GM13977 (cell line): Measurements from ENCODE around the gene DDX31.

Source experiments
- DNase-seq: peaks from one replicate; pipeline ENCODE4 v3.0.0; 2012; ENCODE audit warnings: low spot score
- CTCF ChIP-seq: IDR thresholded peaks from 2 replicates; pipeline ENCODE4 v1.5.1; 2012; ENCODE audit warnings: mild to moderate bottlenecking, control low read depth; ENCODE audit not compliant: insufficient read depth; ENCODE audit errors: extremely low read depth, missing control alignments
- in situ Hi-C: fragments of 300-500 bp; cut with MboI; formaldehyde crosslinking; loops from one replicate; pipeline ENCODE4 v1.12.0; 2022; ENCODE audit warnings: low sequenced_read_pairs, low pct_unique_long_range_greater_than_20kb, mixed read lengths, inconsistent platforms; ENCODE audit not compliant: unreplicated experiment

The DDX31 gene

GRCh38 chr9:132670457-132671391 is 941 bp upstream of the DDX31 start, which contains the start of gene GTF3C4:
TSS of gene GTF3C4 (plus strand) at chr9:132670464. CDS start at chr9:132670599, 135 bp downstream.
- DNase-seq, result peak; percentile 93
- TF ChIP-seq CTCF, result no peak
- in situ Hi-C loops, result no loop called here

GRCh38 chr9:132669319-132669697 is 475 bp downstream of the DDX31 start:
- in situ Hi-C loops, result no loop called here
- no peak for TF ChIP-seq CTCF
- DNase-seq, result no peak

- in situ Hi-C loops, result no loop called here
- no peak for DNase-seq
- no peak for TF ChIP-seq CTCF
Observed at GRCh38 chr9:132663851-132664250, 5.9 kb downstream of the DDX31 start.

GRCh38 chr9:132663117-132663516 is 6.7 kb downstream of the DDX31 start:
- in situ Hi-C loops, result no loop called here
- no peak for DNase-seq
- TF ChIP-seq CTCF, result no peak

- no peak for TF ChIP-seq CTCF
- no peak for DNase-seq
- in situ Hi-C loops, result no loop called here
Observed at GRCh38 chr9:132662152-132662945, 7.4 kb downstream of the DDX31 start.

DNA sequence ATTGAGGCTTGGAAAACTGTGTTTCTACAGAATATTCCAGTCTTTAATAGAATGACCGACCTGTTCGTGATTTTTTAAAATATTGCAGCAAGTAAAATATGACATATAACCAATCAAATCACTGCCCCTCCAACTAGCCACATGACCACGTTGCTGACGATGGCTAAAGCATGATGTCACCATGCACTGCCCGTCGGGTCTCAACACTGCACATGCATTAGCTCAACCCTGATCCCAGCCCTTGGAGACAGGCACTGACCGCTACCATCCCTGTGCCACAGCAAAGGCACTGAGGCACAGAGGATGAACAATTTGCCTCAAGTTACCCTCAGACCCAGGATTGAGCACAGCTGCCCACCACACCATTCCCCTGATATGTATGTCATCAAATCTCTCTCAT is 13.5 kb downstream of the DDX31 start:
- in situ Hi-C loops, result no loop called here
- TF ChIP-seq CTCF, result no peak
- no peak for DNase-seq
